Caco-2 (cell line): ENCODE results near the gene ICAM1. TPM values are rescaled to one million over a fixed set of nuclear protein-coding genes. Genes with fewer than 3 reads are reported as not detected.
"Not testable (repeated sequence)": the region's sequence is repeated elsewhere in the genome, so short reads cannot be mapped to it uniquely, and the experiment has no call there.

ENCODE experiments used
- BruUV-seq: library from RNA; stranded (reverse); fragments of 400-500 nt; replicated peaks from 2 replicates; lab custom pipeline; 2021; lab: Mats Ljungman, UMichigan
- CTCF ChIA-PET: fragments of 300-600 bp; sonication (Branson Sonifier 250); formaldehyde crosslinking; loops from one replicate; lab custom pipeline; 2022; ENCODE audit warnings: antibody characterized with exemption; lab: Charles Lee
- POLR2A ChIA-PET: fragments of 300-600 bp; sonication (Branson Sonifier 250); formaldehyde crosslinking; loops from one replicate; lab custom pipeline; 2022; ENCODE audit warnings: antibody characterized with exemption; lab: Charles Lee
- DNase-seq, 2 experiments: peaks; one replicate each; pipeline versions ENCODE4 v3.0.0 to v3.0.0-alpha.2; 2020 to 2022
- H3K27me3 ChIP-seq: replicated peaks from 2 replicates; pipeline ENCODE4 v1.6.0; 2011; ENCODE audit warnings: low read length; ENCODE audit not compliant: control insufficient read depth, insufficient read depth
- H3K36me3 ChIP-seq: 2 replicates; pipeline ENCODE4 v1.5.1; 2011; ENCODE audit warnings: low read length; ENCODE audit not compliant: control insufficient read depth, insufficient read depth
- H3K4me1 ChIP-seq: fragments of 250-450 bp; sonication (Bioruptor Pico); 2 replicates; pipeline ENCODE4 v1.5.1; 2020; ENCODE audit warnings: mild to moderate bottlenecking
- H3K4me3 ChIP-seq: 2 replicates; pipeline ENCODE4 v1.5.1; 2011; ENCODE audit warnings: low read depth, mild to moderate bottlenecking, control low read depth, low read length
- H3K9me3 ChIP-seq: fragments of 250-450 bp; sonication (Bioruptor Pico); 2 replicates; pipeline ENCODE4 v1.5.1; 2020; ENCODE audit warnings: mild to moderate bottlenecking, moderate library complexity
- H3K27ac Mint-ChIP-seq: one replicate; pipeline ENCODE4 v1.8.0; 2022; ENCODE audit warnings: mixed read lengths; ENCODE audit not compliant: unreplicated experiment
- H3K27me3 Mint-ChIP-seq: one replicate; pipeline ENCODE4 v1.8.0; 2022; ENCODE audit warnings: mixed read lengths; ENCODE audit not compliant: insufficient read depth, unreplicated experiment
- H3K36me3 Mint-ChIP-seq: one replicate; pipeline ENCODE4 v1.8.0; 2022; ENCODE audit warnings: mild to moderate bottlenecking, mixed read lengths; ENCODE audit not compliant: insufficient read depth, unreplicated experiment
- H3K4me1 Mint-ChIP-seq: one replicate; pipeline ENCODE4 v1.8.0; 2022; ENCODE audit warnings: low read depth, mixed read lengths; ENCODE audit not compliant: unreplicated experiment
- H3K4me3 Mint-ChIP-seq: one replicate; pipeline ENCODE4 v1.8.0; 2022; ENCODE audit warnings: mild to moderate bottlenecking, moderate library complexity, mixed read lengths; ENCODE audit not compliant: unreplicated experiment
- H3K9me3 Mint-ChIP-seq: one replicate; pipeline ENCODE4 v1.8.0; 2022; ENCODE audit warnings: mixed read lengths; ENCODE audit not compliant: unreplicated experiment
- intact Hi-C: fragments of 100-400 bp; cut with micrococcal nuclease; formaldehyde crosslinking; loops from one replicate; pipeline ENCODE4 v1.10.0; 2022; ENCODE audit not compliant: unreplicated experiment
- total RNA-seq: library from RNA; stranded (reverse); gene quantifications from 2 replicates; pipeline ENCODE4 v1.2.3, GENCODE V29; 2022
- TF ChIP-seq, protein P1 (sequence below), 2 experiments: fragments of 200-600 bp in 1 of 2; IDR thresholded peaks; 1 replicate in 1 of 2; 2 replicates in 1 of 2; pipeline versions ENCODE4 v1.5.1 to v1.8.0; 2011 to 2022; ENCODE audit warnings: antibody characterized with exemption in 1 of 2, control low read depth in 1 of 2, inconsistent platforms in 1 of 2, low read depth in 1 of 2, low read length in 1 of 2, mild to moderate bottlenecking in 1 of 2, moderate library complexity in 1 of 2; ENCODE audit not compliant: insufficient read depth in 1 of 2, severe bottlenecking in 1 of 2, unreplicated experiment in 1 of 2

The ICAM1 gene
- total RNA-seq, 1 experiment from 2014 or later, result 15.7 TPM

DNA sequence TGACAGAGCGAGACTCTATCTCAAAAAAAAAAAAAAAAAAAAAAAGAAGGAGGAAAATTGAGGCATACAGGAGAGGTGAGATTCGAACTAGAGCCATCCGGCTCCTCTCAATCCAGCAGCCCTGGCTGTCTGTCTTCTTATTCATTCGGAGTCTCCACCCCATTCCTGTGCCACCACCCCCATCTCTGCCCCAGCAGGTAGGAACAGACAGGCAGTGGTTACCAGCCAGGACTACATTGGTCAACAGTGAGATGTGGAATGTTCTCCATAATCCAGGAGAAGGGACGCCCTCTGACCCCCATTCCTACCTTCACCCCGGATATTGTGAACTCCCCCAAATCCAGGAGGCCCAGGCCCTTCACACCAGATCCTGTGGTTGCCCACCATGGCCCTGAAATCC, 33.2 kb upstream of the ICAM1 start:
- Mint-ChIP-seq H3K4me1 (no peaks in the 10 kb centered on the region), H3K27me3 (no peaks in the 10 kb centered on the region), H3K27ac (no peak overlapping the region), H3K9me3 (no peaks in the 10 kb centered on the region), H3K36me3 (peaks cover 9% of the 10 kb centered on the region), H3K4me3 (no peak overlapping the region)
- Histone ChIP-seq H3K4me3 (no peak overlapping the region), H3K27me3 (no peaks in the 10 kb centered on the region), H3K4me1 (peaks cover 15% of the 10 kb centered on the region), H3K9me3 (no peaks in the 10 kb centered on the region), H3K36me3 (no peaks in the 10 kb centered on the region)
- DNase-seq, result no peak
- intact Hi-C loops, result no loop called here
- TF ChIP-seq, protein P1, sequence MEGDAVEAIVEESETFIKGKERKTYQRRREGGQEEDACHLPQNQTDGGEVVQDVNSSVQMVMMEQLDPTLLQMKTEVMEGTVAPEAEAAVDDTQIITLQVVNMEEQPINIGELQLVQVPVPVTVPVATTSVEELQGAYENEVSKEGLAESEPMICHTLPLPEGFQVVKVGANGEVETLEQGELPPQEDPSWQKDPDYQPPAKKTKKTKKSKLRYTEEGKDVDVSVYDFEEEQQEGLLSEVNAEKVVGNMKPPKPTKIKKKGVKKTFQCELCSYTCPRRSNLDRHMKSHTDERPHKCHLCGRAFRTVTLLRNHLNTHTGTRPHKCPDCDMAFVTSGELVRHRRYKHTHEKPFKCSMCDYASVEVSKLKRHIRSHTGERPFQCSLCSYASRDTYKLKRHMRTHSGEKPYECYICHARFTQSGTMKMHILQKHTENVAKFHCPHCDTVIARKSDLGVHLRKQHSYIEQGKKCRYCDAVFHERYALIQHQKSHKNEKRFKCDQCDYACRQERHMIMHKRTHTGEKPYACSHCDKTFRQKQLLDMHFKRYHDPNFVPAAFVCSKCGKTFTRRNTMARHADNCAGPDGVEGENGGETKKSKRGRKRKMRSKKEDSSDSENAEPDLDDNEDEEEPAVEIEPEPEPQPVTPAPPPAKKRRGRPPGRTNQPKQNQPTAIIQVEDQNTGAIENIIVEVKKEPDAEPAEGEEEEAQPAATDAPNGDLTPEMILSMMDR (IDR thresholded peaks at IDR 0.05; ENCODE audit: insufficient read depth in 1 of 2, low read depth in 1 of 2, low read length in 1 of 2, severe bottlenecking in 1 of 2, unreplicated experiment in 1 of 2), result no peak
- ChIA-PET POLR2A (no interaction called here), CTCF (no interaction called here)
- no TSS peak for BruUV-seq

DNA sequence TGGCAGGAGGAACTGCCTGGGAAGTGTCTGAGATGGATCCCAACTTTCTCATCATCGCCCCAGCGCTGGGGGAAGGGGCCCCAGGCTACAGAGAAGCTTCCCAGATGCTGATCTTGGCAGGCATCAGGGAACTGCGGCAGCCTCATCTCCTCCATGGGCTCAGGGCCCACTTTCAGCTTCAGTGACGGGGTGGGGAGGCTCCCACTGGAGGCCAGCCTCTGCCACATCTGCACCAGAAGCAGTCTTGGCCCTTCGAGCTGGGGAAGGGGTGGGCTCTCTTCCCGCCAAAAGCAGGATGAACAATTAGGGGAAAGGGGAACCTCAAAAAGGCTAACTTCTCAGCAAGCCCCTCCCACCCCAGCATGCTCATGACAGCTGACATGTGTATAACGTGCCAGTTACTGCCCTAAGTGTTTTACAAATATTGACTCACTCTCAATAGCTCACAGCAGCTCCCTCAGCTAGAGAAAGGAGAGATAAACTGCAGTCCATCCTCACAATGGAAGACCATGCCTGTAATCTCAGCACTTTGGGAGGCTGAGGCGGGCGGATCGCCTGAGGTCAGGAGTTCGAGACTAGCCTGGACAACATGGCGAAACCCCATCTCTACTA, 32.6 kb upstream of the ICAM1 start:
- intact Hi-C loops, result no loop called here
- Histone ChIP-seq H3K4me3 (no peak overlapping the region), H3K9me3 (no peaks in the 10 kb centered on the region), H3K36me3 (no peaks in the 10 kb centered on the region), H3K4me1 (peaks cover 15% of the 10 kb centered on the region), H3K27me3 (no peaks in the 10 kb centered on the region)
- DNase-seq, result peak; percentile 50 to 56
- Mint-ChIP-seq H3K9me3 (no peaks in the 10 kb centered on the region), H3K27ac (no peak overlapping the region), H3K4me3 (no peak overlapping the region), H3K27me3 (no peaks in the 10 kb centered on the region), H3K36me3 (peaks cover 9% of the 10 kb centered on the region), H3K4me1 (no peaks in the 10 kb centered on the region)
- ChIA-PET CTCF (interaction anchor here (0.5 to 1.0 kb wide), 3 partner anchors 12 to 22 kb away, joined by 3 to 4 read pairs (median 3); no protein-coding TSS in a partner anchor), POLR2A (interaction anchor here (0.6 kb wide), 1 partner anchor 21 kb away, joined by 3 read pairs; no protein-coding TSS in a partner anchor)
- no TSS peak for BruUV-seq
- TF ChIP-seq, protein P1 (IDR thresholded peaks at IDR 0.05; ENCODE audit: insufficient read depth in 1 of 2, low read depth in 1 of 2, low read length in 1 of 2, severe bottlenecking in 1 of 2, unreplicated experiment in 1 of 2), result no peak

DNA sequence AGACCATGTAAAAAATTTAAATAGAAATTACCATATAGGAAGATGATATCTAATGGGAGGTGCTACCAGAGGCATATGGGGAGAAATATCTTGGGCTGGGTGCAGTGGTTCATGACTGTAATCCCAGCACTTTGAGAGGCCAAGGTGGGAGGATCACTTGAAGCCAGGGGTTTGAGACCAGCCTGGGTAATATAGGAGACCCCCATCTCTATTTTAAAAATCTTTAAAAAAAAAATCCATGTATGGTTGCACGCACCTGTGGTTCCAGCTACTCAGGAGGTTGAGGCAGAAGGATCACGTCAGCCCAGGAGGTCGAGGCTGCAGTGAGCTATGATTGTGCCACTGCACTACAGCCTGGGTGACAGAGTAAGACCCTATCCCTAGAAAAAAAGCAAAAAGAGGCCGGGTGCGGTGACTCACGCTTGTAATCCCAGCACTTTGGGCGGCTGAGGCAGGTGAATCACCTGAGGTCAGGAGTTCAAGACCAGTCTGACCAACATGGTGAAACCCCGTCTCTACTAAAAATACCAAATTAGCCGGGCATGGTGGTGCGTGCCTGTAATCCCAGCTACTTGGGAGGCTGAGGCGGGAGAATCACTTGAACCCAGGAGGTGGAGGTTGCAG, 29.0 kb upstream of the ICAM1 start:
- H3K27ac Mint-ChIP-seq, H3K4me1 Mint-ChIP-seq, BruUV-seq, intact Hi-C loops, H3K9me3 ChIP-seq, DNase-seq, H3K9me3 Mint-ChIP-seq, H3K27me3 Mint-ChIP-seq, H3K36me3 Mint-ChIP-seq, CTCF ChIA-PET, H3K27me3 ChIP-seq, H3K4me3 ChIP-seq, H3K4me3 Mint-ChIP-seq, H3K36me3 ChIP-seq: not testable (repeated sequence)
- peaks cover 15% of the 10 kb centered on the region for H3K4me1 ChIP-seq
- POLR2A ChIA-PET, result interaction anchor here (0.6 kb wide), 1 partner anchor 8 kb away, joined by 5 read pairs; no protein-coding TSS in a partner anchor
